ENCODE data around the gene INTS11.

Gene INTS11

DNA sequence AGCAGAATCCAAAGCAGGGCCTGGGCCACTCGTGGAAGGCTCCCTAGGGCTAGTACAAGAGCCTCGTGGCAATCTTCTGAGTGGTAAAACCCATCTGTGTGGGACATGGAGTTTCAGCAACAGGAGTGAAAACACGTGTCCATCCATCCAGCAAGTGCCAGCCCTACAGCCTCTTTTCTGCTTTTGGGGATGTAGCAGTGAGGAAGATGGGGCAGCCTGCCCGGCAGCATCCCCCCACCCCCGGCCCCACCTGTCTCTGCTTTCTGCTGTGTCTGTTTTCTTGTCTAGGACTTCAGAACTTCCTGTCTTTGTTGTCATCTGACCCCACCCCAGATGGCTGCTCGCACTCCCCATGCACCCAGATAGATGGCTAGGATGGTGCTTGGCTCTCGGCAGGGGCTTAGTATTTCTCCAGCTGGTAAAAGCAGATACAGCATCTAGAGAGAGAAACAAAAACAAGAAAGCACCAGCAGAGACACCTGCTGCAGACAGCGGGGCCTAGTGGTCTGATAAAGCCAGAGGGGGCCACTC, 1.7 kb upstream of the INTS11 start:
- no peak overlapping the region for H3K27ac ChIP-seq (ENCODE audit: low read depth, low read length, severe bottlenecking)
- WGBS, 2 experiments (ENCODE audit: insufficient coverage in 2 of 2): 94 to 96% methylated on average over 6 to 7 of the region's 8 CpGs
- H3K36me3 ChIP-seq (ENCODE audit: control insufficient read depth, insufficient read depth, low read length): peaks cover 25% of the 10 kb centered on the region
- H3K4me1 ChIP-seq (ENCODE audit: control insufficient read depth, insufficient read depth, low read length, poor library complexity, severe bottlenecking): peaks cover 16% of the 10 kb centered on the region
- no peaks in the 10 kb centered on the region for H3K9me3 ChIP-seq (ENCODE audit: control insufficient read depth, low read length)
- H3K4me3 ChIP-seq (ENCODE audit: extremely low read depth, insufficient read depth, low read length, poor library complexity, severe bottlenecking): no peak overlapping the region

DNA sequence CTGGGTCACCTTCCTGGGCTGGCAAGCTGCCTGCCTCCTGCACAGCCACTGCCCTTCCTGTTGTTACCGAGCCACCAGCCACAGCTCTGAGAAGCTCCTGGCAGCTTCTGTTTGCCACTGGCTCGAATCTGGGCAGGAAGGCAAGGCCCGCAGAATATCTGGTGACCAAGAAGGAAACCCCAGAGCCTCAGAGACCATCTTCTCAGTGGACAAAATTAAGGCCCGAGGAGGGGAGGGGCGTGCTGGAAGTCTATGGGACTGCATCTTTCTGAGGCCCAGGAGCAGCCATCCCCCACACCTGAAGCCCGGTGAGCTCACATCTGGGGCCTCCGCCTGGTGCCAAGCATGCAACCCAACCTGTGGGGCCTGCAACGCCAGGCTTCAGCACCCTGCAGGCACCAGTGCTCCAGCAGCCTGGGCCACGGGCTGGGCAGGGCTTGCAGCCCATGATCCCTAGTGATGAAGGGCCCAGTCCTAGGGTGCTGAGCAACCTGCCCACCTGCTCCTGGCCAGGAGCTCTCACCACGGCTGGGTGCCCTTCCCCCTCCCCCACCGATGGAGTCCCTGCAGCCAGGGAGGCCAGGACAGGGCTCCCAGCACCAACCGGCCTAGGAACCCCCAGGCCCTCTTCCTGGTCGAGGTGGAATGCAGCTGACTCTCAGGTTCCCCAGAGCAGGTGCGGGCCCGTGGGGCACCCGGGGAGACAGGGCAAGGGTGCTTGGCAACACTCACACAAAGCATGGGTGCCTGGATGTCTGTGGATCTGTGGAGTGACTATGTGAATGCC, 1.0 kb upstream of the INTS11 start:
- 79% methylated on average over 13 to 15 of the region's 16 CpGs for WGBS, 2 experiments (ENCODE audit: insufficient coverage in 2 of 2)
- peaks cover 32% of the 10 kb centered on the region for H3K36me3 ChIP-seq (ENCODE audit: control insufficient read depth, insufficient read depth, low read length)
- peaks cover 21% of the 10 kb centered on the region for H3K4me1 ChIP-seq (ENCODE audit: control insufficient read depth, insufficient read depth, low read length, poor library complexity, severe bottlenecking)
- peak overlapping the region; percentile 73 for H3K4me3 ChIP-seq (ENCODE audit: extremely low read depth, insufficient read depth, low read length, poor library complexity, severe bottlenecking)
- H3K27ac ChIP-seq (ENCODE audit: low read depth, low read length, severe bottlenecking): no peak overlapping the region
- no peaks in the 10 kb centered on the region for H3K9me3 ChIP-seq (ENCODE audit: control insufficient read depth, low read length)

DNA sequence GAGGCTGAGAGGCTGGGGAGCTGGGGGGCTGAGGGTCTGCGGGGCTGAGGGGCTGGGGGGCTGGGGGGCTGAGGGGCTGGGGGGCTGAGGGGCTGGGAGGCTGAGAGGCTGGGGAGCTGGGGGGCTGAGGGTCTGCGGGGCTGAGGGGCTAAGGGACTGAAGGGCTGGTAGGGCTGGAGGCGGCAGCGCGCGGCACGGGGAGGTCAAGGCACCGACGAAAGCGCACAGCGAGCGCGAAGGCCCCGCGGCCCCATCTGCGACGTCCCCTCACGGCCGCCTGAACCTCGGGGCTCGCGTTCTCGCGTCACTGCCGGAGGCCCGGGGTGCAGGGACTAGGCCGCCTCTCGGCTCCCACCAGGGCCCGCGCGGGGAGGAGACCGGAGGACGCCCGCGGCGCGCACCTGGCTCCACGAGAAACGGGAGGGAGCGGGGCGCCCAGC, 356 bp downstream of the INTS11 start:
- Histone ChIP-seq H3K27ac (ENCODE audit: low read depth, low read length, severe bottlenecking) (peak overlapping the region; percentile 53), H3K4me3 (ENCODE audit: extremely low read depth, insufficient read depth, low read length, poor library complexity, severe bottlenecking) (peak overlapping the region; percentile 73), H3K9me3 (ENCODE audit: control insufficient read depth, low read length) (no peaks in the 10 kb centered on the region), H3K4me1 (ENCODE audit: control insufficient read depth, insufficient read depth, low read length, poor library complexity, severe bottlenecking) (peaks cover 24% of the 10 kb centered on the region), H3K36me3 (ENCODE audit: control insufficient read depth, insufficient read depth, low read length) (peaks cover 46% of the 10 kb centered on the region)
- 0 to 1% methylated on average over 21 to 40 of the region's 41 CpGs for WGBS, 2 experiments (ENCODE audit: insufficient coverage in 2 of 2)

DNA sequence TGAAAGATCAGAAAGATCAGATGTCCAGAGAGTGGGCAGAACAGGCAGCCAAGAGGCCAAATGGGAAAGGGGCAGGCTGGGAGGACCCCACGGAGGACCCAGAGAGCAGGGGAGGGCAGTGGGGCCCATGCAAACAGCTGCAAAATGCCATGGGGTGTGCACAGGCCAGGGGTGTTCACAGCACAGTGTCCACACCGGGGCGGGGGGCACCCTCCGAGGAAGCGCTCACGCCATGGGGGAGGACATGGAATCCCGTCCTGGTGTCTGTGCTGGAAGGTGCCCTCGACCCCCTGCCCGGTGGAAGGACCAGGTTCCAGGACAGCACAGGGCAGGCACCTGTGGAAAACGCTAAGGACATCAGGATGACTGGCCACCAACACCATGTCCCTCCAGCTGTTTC, 1.5 kb downstream of the INTS11 start:
- Histone ChIP-seq H3K4me3 (ENCODE audit: extremely low read depth, insufficient read depth, low read length, poor library complexity, severe bottlenecking) (no peak overlapping the region), H3K4me1 (ENCODE audit: control insufficient read depth, insufficient read depth, low read length, poor library complexity, severe bottlenecking) (peaks cover 25% of the 10 kb centered on the region), H3K27ac (ENCODE audit: low read depth, low read length, severe bottlenecking) (no peak overlapping the region), H3K9me3 (ENCODE audit: control insufficient read depth, low read length) (no peaks in the 10 kb centered on the region), H3K36me3 (ENCODE audit: control insufficient read depth, insufficient read depth, low read length) (peaks cover 55% of the 10 kb centered on the region)
- WGBS, 2 experiments (ENCODE audit: insufficient coverage in 2 of 2): 92 to 96% methylated on average over 10 of the region's 10 CpGs

DNA sequence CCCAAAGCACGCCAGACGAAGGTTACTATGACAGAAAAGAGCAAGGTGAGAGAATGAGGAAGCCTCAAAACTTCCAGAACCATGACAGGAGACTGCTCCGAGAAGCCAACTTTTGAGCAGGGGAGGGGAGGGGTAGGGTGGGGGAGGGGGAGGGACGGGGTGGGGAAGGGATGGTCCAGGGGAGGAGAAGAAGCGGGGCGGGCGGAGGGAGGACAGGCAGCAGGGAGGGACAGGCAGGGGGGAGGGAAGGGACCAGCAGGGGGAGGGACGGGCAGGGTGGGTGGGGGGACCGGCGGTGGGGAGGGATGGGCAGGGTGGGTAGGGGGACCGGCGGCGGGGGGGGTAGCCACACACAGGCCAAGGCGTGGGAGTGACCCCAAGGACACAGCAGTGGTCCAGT, 2.0 kb downstream of the INTS11 start:
- Histone ChIP-seq H3K36me3 (ENCODE audit: control insufficient read depth, insufficient read depth, low read length) (peaks cover 61% of the 10 kb centered on the region), H3K4me1 (ENCODE audit: control insufficient read depth, insufficient read depth, low read length, poor library complexity, severe bottlenecking) (peaks cover 25% of the 10 kb centered on the region), H3K9me3 (ENCODE audit: control insufficient read depth, low read length) (no peaks in the 10 kb centered on the region), H3K27ac (ENCODE audit: low read depth, low read length, severe bottlenecking) (no peak overlapping the region), H3K4me3 (ENCODE audit: extremely low read depth, insufficient read depth, low read length, poor library complexity, severe bottlenecking) (no peak overlapping the region)
- WGBS, 2 experiments (ENCODE audit: insufficient coverage in 2 of 2): 96 to 98% methylated on average over 4 to 6 of the region's 14 CpGs

DNA sequence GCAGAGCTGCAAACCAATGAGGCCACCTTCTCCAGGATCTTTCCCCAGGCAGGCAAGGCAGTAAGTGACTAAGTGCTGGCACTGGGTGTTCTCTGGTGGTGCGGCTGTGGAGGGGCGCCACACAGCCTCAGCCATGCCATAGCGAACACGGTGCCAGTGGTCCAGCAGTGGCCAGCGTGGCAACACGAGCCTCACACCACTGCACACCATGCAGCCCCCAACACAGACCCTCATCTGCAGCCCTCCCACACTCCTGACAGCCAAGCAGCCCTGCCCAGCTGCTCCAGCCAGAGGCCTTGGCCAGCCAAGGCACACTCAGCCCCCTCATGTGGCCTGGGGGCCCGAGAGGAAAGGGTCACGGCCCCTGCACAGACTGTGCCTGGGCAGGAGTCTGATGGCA, 3.0 kb downstream of the INTS11 start:
- 92 to 98% methylated on average over 8 of the region's 8 CpGs for WGBS, 2 experiments (ENCODE audit: insufficient coverage in 2 of 2)
- peaks cover 25% of the 10 kb centered on the region for H3K4me1 ChIP-seq (ENCODE audit: control insufficient read depth, insufficient read depth, low read length, poor library complexity, severe bottlenecking)
- no peaks in the 10 kb centered on the region for H3K9me3 ChIP-seq (ENCODE audit: control insufficient read depth, low read length)
- H3K36me3 ChIP-seq (ENCODE audit: control insufficient read depth, insufficient read depth, low read length): peaks cover 68% of the 10 kb centered on the region
- H3K4me3 ChIP-seq (ENCODE audit: extremely low read depth, insufficient read depth, low read length, poor library complexity, severe bottlenecking): no peak overlapping the region
- H3K27ac ChIP-seq (ENCODE audit: low read depth, low read length, severe bottlenecking): no peak overlapping the region

DNA sequence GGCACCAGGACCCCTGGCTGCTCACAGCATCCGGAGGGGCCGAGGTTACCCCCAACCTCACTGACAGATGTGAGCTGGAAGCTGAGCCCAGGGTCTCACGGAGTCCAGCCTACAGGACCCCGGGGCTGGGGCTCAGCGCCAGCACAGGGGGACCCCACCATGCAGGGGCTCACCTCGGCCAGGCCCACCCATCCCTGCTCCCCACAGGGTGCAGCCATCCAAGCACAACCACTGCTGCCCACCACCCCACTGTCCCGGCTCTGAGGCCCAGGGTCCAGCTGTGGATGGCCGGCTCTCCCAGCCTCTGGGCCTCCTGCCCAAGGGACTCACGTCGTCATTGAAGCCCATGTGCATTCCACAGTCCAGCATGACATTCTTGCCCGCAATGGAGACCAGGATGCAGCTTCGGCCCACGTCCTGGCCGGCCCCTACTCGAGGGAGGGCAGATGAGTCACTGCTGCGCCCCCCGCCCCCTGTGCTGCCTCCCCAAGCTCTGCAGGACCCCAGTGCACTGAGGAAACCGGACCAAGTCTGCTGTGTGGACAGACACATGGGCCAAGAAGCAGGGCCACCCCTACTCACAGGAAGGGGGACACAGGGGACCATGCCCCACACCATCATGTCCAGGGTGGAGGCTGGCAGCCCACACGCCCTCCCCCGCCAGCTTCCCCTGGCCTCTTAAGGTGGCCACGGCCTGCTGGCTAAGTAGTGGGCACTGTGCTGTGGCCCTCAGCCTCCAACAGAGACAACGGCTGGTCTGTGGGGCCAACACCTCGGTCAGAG, 3.6 kb downstream of the INTS11 start:
- 91 to 92% methylated on average over 19 to 21 of the region's 23 CpGs for WGBS, 2 experiments (ENCODE audit: insufficient coverage in 2 of 2)
- Histone ChIP-seq H3K9me3 (ENCODE audit: control insufficient read depth, low read length) (no peaks in the 10 kb centered on the region), H3K4me1 (ENCODE audit: control insufficient read depth, insufficient read depth, low read length, poor library complexity, severe bottlenecking) (peaks cover 23% of the 10 kb centered on the region), H3K4me3 (ENCODE audit: extremely low read depth, insufficient read depth, low read length, poor library complexity, severe bottlenecking) (no peak overlapping the region), H3K36me3 (ENCODE audit: control insufficient read depth, insufficient read depth, low read length) (peaks cover 68% of the 10 kb centered on the region), H3K27ac (ENCODE audit: low read depth, low read length, severe bottlenecking) (no peak overlapping the region)

DNA sequence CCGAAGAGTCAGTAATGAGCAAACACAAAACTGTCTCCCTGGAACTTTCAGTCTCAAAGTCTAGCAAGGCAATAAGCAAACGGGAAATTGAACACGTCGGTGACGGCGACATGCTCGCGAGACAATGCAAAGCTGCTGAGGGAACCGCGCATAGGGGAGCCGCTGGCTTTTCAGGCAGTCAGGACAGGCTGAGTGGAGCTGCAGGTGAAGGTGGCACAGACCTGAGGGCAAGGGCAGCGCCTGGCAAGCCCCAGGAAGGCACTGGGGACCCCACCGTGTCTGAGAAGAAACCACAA, 4.9 kb downstream of the INTS11 start:
- Histone ChIP-seq H3K36me3 (ENCODE audit: control insufficient read depth, insufficient read depth, low read length) (peaks cover 71% of the 10 kb centered on the region), H3K27ac (ENCODE audit: low read depth, low read length, severe bottlenecking) (no peak overlapping the region), H3K9me3 (ENCODE audit: control insufficient read depth, low read length) (no peaks in the 10 kb centered on the region), H3K4me3 (ENCODE audit: extremely low read depth, insufficient read depth, low read length, poor library complexity, severe bottlenecking) (no peak overlapping the region), H3K4me1 (ENCODE audit: control insufficient read depth, insufficient read depth, low read length, poor library complexity, severe bottlenecking) (peaks cover 20% of the 10 kb centered on the region)
- 96 to 97% methylated on average over 12 to 13 of the region's 13 CpGs for WGBS, 2 experiments (ENCODE audit: insufficient coverage in 2 of 2)

DNA sequence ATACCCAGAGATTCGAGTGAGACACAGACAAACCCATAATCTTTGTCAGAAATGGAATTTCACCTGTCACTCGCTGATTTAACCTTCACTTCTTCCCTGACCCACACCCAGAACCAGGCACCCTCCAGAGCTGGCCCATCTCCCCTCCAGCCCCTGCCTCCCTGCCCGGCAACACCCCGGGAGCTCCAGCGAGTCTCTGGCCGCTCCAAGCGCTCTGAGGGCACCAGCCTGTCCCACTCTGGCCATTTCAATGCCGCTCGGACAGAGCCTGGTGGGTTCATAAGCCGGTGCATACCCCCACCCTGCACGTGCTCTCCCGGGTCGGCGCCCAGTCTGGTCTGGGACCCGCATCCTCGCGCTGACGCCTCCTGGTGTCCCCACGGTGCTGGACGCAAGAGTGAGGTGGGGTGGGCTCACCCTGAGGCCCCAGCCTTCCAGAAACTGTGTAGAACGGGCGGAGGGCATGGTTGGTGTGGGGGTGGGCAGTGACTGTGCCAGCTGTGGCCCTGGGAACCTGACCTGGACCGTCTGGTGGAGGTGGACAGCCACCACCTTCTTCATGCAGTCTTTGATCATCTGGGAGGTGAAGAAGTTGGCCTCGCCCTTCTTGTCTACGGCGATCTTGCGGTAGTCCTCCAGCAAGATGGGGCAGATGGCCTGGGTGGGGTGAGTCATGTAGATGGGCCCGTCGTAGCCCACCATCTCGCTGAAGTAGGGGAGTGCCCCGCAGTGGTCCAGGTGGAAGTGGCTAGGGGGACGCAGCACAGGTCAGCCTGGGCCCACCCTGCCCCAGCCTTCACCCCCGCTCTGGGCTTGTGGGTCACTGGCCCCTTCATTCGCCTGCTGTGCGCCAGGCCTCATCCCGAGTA, 5.4 kb downstream of the INTS11 start:
- 93 to 94% methylated on average over 27 to 32 of the region's 36 CpGs for whole genome bisulfite sequencing, 2 experiments (ENCODE audit: insufficient coverage in 2 of 2)
- Histone ChIP-seq H3K27ac (ENCODE audit: low read depth, low read length, severe bottlenecking) (no peak overlapping the region), H3K36me3 (ENCODE audit: control insufficient read depth, insufficient read depth, low read length) (peaks cover 76% of the 10 kb centered on the region), H3K4me1 (ENCODE audit: control insufficient read depth, insufficient read depth, low read length, poor library complexity, severe bottlenecking) (peaks cover 20% of the 10 kb centered on the region), H3K9me3 (ENCODE audit: control insufficient read depth, low read length) (no peaks in the 10 kb centered on the region), H3K4me3 (ENCODE audit: extremely low read depth, insufficient read depth, low read length, poor library complexity, severe bottlenecking) (no peak overlapping the region)

DNA sequence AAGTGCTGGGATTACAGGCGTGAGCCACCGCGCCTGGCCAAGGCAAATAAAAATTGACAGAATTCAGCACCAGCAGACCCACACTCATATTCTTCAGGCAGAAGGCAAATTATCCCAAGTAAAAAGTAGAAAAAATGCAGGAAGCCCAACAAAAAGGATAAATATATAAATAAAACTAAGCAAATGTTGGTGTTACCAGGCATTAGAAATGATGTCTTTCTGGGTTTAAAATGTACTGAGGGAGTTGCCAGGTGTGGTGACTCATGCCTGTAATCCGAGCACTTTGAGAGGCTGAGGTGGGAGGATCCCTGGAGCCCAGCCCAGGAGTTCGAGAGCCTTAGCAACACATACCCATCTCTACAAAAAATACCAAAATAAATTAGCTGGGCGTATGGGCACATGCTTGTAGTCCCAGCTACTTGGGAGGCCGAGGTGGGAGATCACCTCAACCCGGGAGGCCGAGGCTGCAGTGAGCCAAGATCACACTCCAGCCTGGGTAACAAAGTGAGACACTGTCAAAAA, 6.3 kb downstream of the INTS11 start:
- Histone ChIP-seq H3K4me1 (ENCODE audit: control insufficient read depth, insufficient read depth, low read length, poor library complexity, severe bottlenecking) (peaks cover 16% of the 10 kb centered on the region), H3K9me3 (ENCODE audit: control insufficient read depth, low read length) (no peaks in the 10 kb centered on the region), H3K27ac (ENCODE audit: low read depth, low read length, severe bottlenecking) (no peak overlapping the region), H3K4me3 (ENCODE audit: extremely low read depth, insufficient read depth, low read length, poor library complexity, severe bottlenecking) (no peak overlapping the region), H3K36me3 (ENCODE audit: control insufficient read depth, insufficient read depth, low read length) (peaks cover 82% of the 10 kb centered on the region)
- 92 to 93% methylated on average over 2 to 6 of the region's 9 CpGs for WGBS, 2 experiments (ENCODE audit: insufficient coverage in 2 of 2)

Measured in mesodermal cell (in vitro differentiated cells).